Epithelial cell of proximal tubule (primary cell): Measurements from ENCODE around the gene UPK1B. TPM values are rescaled to one million over a fixed set of nuclear protein-coding genes. Genes with fewer than 3 reads are reported as not detected.

Experiments used
- DNase-seq: peaks from one replicate; pipeline ENCODE4 v3.0.0-alpha.2; 2011; ENCODE audit warnings: low read depth
- H3K4me3 ChIP-seq: 2 replicates; pipeline ENCODE4 v1.5.1; 2011; ENCODE audit warnings: low read depth, mild to moderate bottlenecking, low read length
- CTCF ChIP-seq: conservative IDR thresholded peaks from 2 replicates; pipeline ENCODE4 v1.5.1; 2012; ENCODE audit warnings: low read depth, mild to moderate bottlenecking, low read length
- total RNA-seq: library from RNA; depleted of rRNA; stranded (reverse); fragments of >200 nt; gene quantifications from 2 replicates; pipeline ENCODE4 v1.2.3, GENCODE V29; 2015

The UPK1B gene
- total RNA-seq, 1 donor from 2014 or later: 56.4 TPM

DNA sequence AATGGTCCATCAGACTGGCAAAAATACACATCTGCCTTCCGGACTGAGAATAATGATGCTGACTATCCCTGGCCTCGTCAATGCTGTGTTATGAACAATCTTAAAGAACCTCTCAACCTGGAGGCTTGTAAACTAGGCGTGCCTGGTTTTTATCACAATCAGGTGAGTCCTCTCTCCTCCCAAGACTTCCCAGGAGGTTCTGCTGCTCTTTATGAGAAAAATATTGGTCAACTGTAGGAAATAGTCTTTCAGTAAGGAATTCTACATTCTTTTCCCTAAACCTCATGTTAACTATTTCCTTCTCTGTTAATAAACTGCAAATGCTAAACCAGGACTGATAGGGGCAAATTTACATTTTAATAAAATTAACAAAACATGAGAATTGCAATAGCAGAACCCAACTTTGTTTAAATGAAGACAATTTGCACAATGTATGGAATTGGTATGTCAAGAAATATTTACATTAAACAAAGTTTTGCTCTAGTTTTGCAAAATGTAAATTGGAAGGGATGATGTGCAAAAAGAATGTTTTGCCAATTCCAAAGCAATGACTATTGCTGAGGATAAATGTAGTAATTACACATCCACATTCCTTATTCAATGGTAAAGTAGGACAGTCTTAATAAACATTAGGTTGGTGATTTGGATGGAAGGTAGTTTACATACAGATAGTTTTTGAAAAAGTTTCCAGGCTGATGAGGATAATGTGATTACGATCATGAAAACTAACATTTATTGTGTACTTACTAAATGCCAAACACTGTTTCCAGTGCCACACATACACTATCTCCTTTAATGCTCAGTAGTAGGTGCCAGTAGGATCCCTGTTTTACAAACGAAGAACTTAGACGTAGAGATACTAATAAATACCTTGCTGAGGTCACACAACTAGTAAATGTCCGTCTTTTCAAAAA is 21.1 kb downstream of the UPK1B start:
- DNase-seq: no peak
- H3K4me3 ChIP-seq: no peak overlapping the region
- TF ChIP-seq CTCF: no peak

DNA sequence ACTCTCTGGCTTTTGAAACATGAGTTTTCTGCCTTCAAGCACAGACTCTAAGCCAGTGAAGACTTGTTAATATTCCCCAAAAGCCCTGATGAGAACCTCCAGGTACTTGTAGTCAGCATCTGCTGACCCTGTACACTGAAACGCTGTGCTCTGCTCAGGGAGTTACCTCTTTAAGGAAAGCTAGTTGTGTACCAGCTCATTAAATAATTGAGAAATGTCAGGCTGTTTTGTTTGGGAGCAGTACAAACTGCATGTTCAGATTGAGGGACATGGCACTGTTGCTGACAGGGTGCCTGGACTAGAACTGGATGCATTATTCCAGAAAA is 21.7 kb downstream of the UPK1B start:
- TF ChIP-seq CTCF: no peak
- H3K4me3 ChIP-seq: no peak overlapping the region

DNA sequence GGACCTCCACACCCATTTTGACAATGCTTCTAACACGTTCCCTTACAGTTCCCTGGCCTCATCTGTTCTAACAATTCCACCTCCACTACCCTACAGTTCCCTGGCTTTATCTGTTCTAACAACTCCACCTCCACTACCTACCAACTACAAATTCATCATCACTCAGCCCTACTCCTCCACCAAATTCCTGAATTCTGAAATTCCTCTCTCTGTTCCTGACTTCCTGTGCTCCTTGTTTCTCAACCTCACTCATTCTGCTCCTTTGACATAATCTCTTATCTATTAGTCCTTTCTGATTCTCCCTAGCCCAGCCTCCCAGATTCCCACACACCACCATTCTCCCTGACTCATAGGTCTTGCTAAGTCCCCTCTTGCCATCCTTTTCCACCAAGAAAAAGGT is 22.5 kb downstream of the UPK1B start:
- DNase-seq: no peak
- TF ChIP-seq CTCF: no peak
- no peak overlapping the region for H3K4me3 ChIP-seq

More for the DNA sequence above, 21.7 kb downstream of the UPK1B start:
- DNase-seq: no peak

GRCh38 chr3:119205209-119205608 is 31.8 kb downstream of the UPK1B start:
- no peak for DNase-seq
- H3K4me3 ChIP-seq: no peak overlapping the region
- no peak for TF ChIP-seq CTCF

- TF ChIP-seq CTCF: no peak
- no peak overlapping the region for H3K4me3 ChIP-seq
- DNase-seq: no peak
Observed at GRCh38 chr3:119205685-119206084, 32.3 kb downstream of the UPK1B start.

DNA sequence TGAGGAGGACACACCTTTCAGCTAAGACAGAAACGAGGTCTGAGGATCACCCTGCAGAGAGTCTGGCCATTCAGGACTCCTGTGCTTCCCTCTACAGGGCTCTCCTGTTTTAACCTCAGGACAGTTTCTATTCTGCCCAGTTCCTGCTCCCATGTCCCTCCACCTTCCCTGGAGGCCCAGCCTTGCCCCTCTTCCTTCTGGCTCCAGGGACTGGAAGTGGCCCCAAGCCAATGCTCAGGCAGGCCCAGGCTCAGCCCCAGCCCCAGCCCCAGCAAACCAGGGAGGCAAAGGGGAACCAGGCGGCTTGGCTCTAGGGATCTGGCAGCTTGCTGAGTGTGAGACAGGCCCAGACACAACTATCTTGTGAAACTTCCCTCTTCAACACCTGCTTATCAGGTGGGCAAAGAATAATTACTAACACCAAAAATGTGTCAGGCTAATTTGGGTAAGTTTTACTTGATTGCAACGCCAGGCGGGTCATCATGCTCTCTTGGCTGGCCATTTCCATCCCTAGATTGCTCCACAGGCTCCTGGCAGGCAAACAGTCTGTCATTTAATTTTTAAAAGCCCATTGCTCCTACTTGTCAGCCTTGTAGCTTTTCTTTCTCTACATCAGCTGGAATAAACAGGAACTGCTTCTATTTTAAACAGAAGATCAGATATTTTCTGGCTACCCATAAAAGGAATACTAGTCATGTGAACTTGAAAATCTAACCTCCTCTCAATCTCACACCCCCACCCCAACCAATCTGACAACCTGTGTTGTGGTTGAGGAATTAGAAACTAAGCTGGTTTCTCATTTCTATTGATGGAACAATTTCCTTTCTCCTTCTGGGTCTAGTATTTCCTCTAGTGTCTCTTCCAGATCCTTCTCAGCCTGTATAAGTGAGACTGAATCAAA is 33.5 kb downstream of the UPK1B start:
- no peak for DNase-seq
- TF ChIP-seq CTCF: peak; percentile 36
- no peak overlapping the region for H3K4me3 ChIP-seq
